ENCODE data around the gene NEK2.
A peak's percentile ranks its signal among the peaks of the same experiment; 100 is the strongest.
"Not testable (repeated sequence)": the region's sequence is repeated elsewhere in the genome, so short reads cannot be mapped to it uniquely, and the experiment has no call there.

Gene NEK2

GRCh38 chr1:211699059-211699458 lies 23.6 kb upstream of the NEK2 start:
- Histone ChIP-seq H3K27ac (no peak overlapping the region), H3K9ac (ENCODE audit: insufficient read length) (no peak overlapping the region), H3K36me3 (ENCODE audit: insufficient read depth, low read length) (no peaks in the 10 kb centered on the region), H3K9me3 (ENCODE audit: low read depth, low read length) (no peaks in the 10 kb centered on the region), H3K4me3 (no peak overlapping the region)
- no peak for DNase-seq (ENCODE audit: low read depth, low spot score)
- TF ChIP-seq EZH2 (IDR thresholded peaks at IDR 0.05) (no peak), FOXP2 (optimal IDR thresholded peaks at IDR 0.05; ENCODE audit: control extremely low read depth, extremely low read length, insufficient read depth) (no peak), POLR2AphosphoS5 (IDR thresholded peaks at IDR 0.05; ENCODE audit: borderline replicate concordance, low read depth, low read length) (no peak)

GRCh38 chr1:211698161-211699026 lies 23.0 kb upstream of the NEK2 start:
- Histone ChIP-seq H3K27ac (no peak overlapping the region), H3K9ac (ENCODE audit: insufficient read length) (no peak overlapping the region), H3K4me3 (no peak overlapping the region), H3K36me3 (ENCODE audit: insufficient read depth, low read length) (no peaks in the 10 kb centered on the region), H3K9me3 (ENCODE audit: low read depth, low read length) (no peaks in the 10 kb centered on the region)
- no peak for DNase-seq (ENCODE audit: low read depth, low spot score)
- TF ChIP-seq POLR2AphosphoS5 (IDR thresholded peaks at IDR 0.05; ENCODE audit: borderline replicate concordance, low read depth, low read length): no peak
- TF ChIP-seq FOXP2 (optimal IDR thresholded peaks at IDR 0.05; ENCODE audit: control extremely low read depth, extremely low read length, insufficient read depth): no peak
- no peak for TF ChIP-seq EZH2 (IDR thresholded peaks at IDR 0.05)

GRCh38 chr1:211697356-211697755 lies 21.9 kb upstream of the NEK2 start:
- no peak for DNase-seq (ENCODE audit: low read depth, low spot score)
- TF ChIP-seq EZH2 (IDR thresholded peaks at IDR 0.05) (no peak), POLR2AphosphoS5 (IDR thresholded peaks at IDR 0.05; ENCODE audit: borderline replicate concordance, low read depth, low read length) (no peak), FOXP2 (optimal IDR thresholded peaks at IDR 0.05; ENCODE audit: control extremely low read depth, extremely low read length, insufficient read depth) (peak; percentile 13)
- H3K9ac ChIP-seq (ENCODE audit: insufficient read length): no peak overlapping the region
- H3K4me3 ChIP-seq: no peak overlapping the region
- no peaks in the 10 kb centered on the region for H3K9me3 ChIP-seq (ENCODE audit: low read depth, low read length)
- no peaks in the 10 kb centered on the region for H3K36me3 ChIP-seq (ENCODE audit: insufficient read depth, low read length)
- no peak overlapping the region for H3K27ac ChIP-seq

GRCh38 chr1:211695135-211695816 lies 19.9 kb upstream of the NEK2 start:
- no peak overlapping the region for H3K4me3 ChIP-seq
- no peaks in the 10 kb centered on the region for H3K9me3 ChIP-seq (ENCODE audit: low read depth, low read length)
- no peak overlapping the region for H3K27ac ChIP-seq
- TF ChIP-seq EZH2 (IDR thresholded peaks at IDR 0.05) (no peak), FOXP2 (optimal IDR thresholded peaks at IDR 0.05; ENCODE audit: control extremely low read depth, extremely low read length, insufficient read depth) (no peak), POLR2AphosphoS5 (IDR thresholded peaks at IDR 0.05; ENCODE audit: borderline replicate concordance, low read depth, low read length) (no peak)
- DNase-seq (ENCODE audit: low read depth, low spot score): no peak
- no peaks in the 10 kb centered on the region for H3K36me3 ChIP-seq (ENCODE audit: insufficient read depth, low read length)
- H3K9ac ChIP-seq (ENCODE audit: insufficient read length): no peak overlapping the region

GRCh38 chr1:211693911-211694310 lies 18.5 kb upstream of the NEK2 start:
- H3K27ac ChIP-seq; H3K9me3 ChIP-seq (ENCODE audit: low read depth, low read length); H3K4me3 ChIP-seq; H3K9ac ChIP-seq (ENCODE audit: insufficient read length); H3K36me3 ChIP-seq (ENCODE audit: insufficient read depth, low read length); DNase-seq (ENCODE audit: low read depth, low spot score): not testable (repeated sequence)

- no peak for DNase-seq (ENCODE audit: low read depth, low spot score)
- TF ChIP-seq EZH2 (IDR thresholded peaks at IDR 0.05) (no peak), POLR2AphosphoS5 (IDR thresholded peaks at IDR 0.05; ENCODE audit: borderline replicate concordance, low read depth, low read length) (no peak), FOXP2 (optimal IDR thresholded peaks at IDR 0.05; ENCODE audit: control extremely low read depth, extremely low read length, insufficient read depth) (no peak)
- no peak overlapping the region for H3K4me3 ChIP-seq
- H3K9ac ChIP-seq (ENCODE audit: insufficient read length): no peak overlapping the region
- no peaks in the 10 kb centered on the region for H3K9me3 ChIP-seq (ENCODE audit: low read depth, low read length)
- no peak overlapping the region for H3K27ac ChIP-seq
- H3K36me3 ChIP-seq (ENCODE audit: insufficient read depth, low read length): no peaks in the 10 kb centered on the region
Measured at GRCh38 chr1:211688421-211688820, 13.0 kb upstream of the NEK2 start.

GRCh38 chr1:211687462-211688215 lies 12.2 kb upstream of the NEK2 start:
- no peak overlapping the region for H3K9ac ChIP-seq (ENCODE audit: insufficient read length)
- H3K9me3 ChIP-seq (ENCODE audit: low read depth, low read length): no peaks in the 10 kb centered on the region
- H3K27ac ChIP-seq: no peak overlapping the region
- TF ChIP-seq FOXP2 (optimal IDR thresholded peaks at IDR 0.05; ENCODE audit: control extremely low read depth, extremely low read length, insufficient read depth): no peak
- no peak for TF ChIP-seq EZH2 (IDR thresholded peaks at IDR 0.05)
- TF ChIP-seq POLR2AphosphoS5 (IDR thresholded peaks at IDR 0.05; ENCODE audit: borderline replicate concordance, low read depth, low read length): no peak
- no peak overlapping the region for H3K4me3 ChIP-seq
- no peaks in the 10 kb centered on the region for H3K36me3 ChIP-seq (ENCODE audit: insufficient read depth, low read length)
- no peak for DNase-seq (ENCODE audit: low read depth, low spot score)

GRCh38 chr1:211685823-211686222 lies 10.4 kb upstream of the NEK2 start:
- no peak overlapping the region for H3K9ac ChIP-seq (ENCODE audit: insufficient read length)
- H3K9me3 ChIP-seq (ENCODE audit: low read depth, low read length): no peaks in the 10 kb centered on the region
- no peak overlapping the region for H3K4me3 ChIP-seq
- no peaks in the 10 kb centered on the region for H3K36me3 ChIP-seq (ENCODE audit: insufficient read depth, low read length)
- TF ChIP-seq POLR2AphosphoS5 (IDR thresholded peaks at IDR 0.05; ENCODE audit: borderline replicate concordance, low read depth, low read length): no peak
- no peak for TF ChIP-seq EZH2 (IDR thresholded peaks at IDR 0.05)
- TF ChIP-seq FOXP2 (optimal IDR thresholded peaks at IDR 0.05; ENCODE audit: control extremely low read depth, extremely low read length, insufficient read depth): no peak
- DNase-seq (ENCODE audit: low read depth, low spot score): no peak
- H3K27ac ChIP-seq: no peak overlapping the region

Measured in SK-N-MC (cell line).